Raji (cell line): ENCODE data around the gene FCRL6.

Experiments used
- POLR2A ChIP-seq: IDR thresholded peaks from 2 replicates; pipeline ENCODE4 v1.6.1; 2011; ENCODE audit warnings: low read depth, low read length, control low read depth; ENCODE audit not compliant: insufficient read depth

Gene FCRL6

GRCh38 chr1:159802111-159802510, at the start of gene FCRL6:
TSS of gene FCRL6 (plus strand) at chr1:159802360. CDS start at chr1:159802425, 65 bp downstream.
- TF ChIP-seq POLR2A, result no peak

GRCh38 chr1:159753386-159753785, 48.8 kb upstream of the FCRL6 start:
- TF ChIP-seq POLR2A, result no peak

GRCh38 chr1:159755451-159756007, 46.6 kb upstream of the FCRL6 start:
- no peak for TF ChIP-seq POLR2A

GRCh38 chr1:159756397-159756796, 45.8 kb upstream of the FCRL6 start:
- TF ChIP-seq POLR2A, result no peak

- TF ChIP-seq POLR2A, result no peak
These were observed 38.5 kb upstream of the FCRL6 start for GRCh38 chr1:159763686-159764085.

- TF ChIP-seq POLR2A, result no peak
These were observed 36.4 kb upstream of the FCRL6 start for GRCh38 chr1:159765806-159766205.

GRCh38 chr1:159771127-159771895, 30.8 kb upstream of the FCRL6 start:
- TF ChIP-seq POLR2A, result no peak

GRCh38 chr1:159774465-159774864, 27.7 kb upstream of the FCRL6 start:
- no peak for TF ChIP-seq POLR2A

GRCh38 chr1:159775716-159776115, 26.4 kb upstream of the FCRL6 start:
- no peak for TF ChIP-seq POLR2A

GRCh38 chr1:159778266-159778665, 23.9 kb upstream of the FCRL6 start:
- no peak for TF ChIP-seq POLR2A

- no peak for TF ChIP-seq POLR2A
These were observed 22.7 kb upstream of the FCRL6 start for GRCh38 chr1:159779403-159779851.

GRCh38 chr1:159780583-159781582, 21.3 kb upstream of the FCRL6 start, which contains the start of gene DUSP23:
TSS of gene DUSP23 (plus strand) at chr1:159780962. CDS start at chr1:159781101, 139 bp downstream.
- TF ChIP-seq POLR2A, result no peak

- no peak for TF ChIP-seq POLR2A
These were observed 20.2 kb upstream of the FCRL6 start for GRCh38 chr1:159781992-159782391.

GRCh38 chr1:159783724-159784123, 18.4 kb upstream of the FCRL6 start:
- TF ChIP-seq POLR2A, result no peak

- TF ChIP-seq POLR2A, result no peak
These were observed 15.7 kb upstream of the FCRL6 start for GRCh38 chr1:159786465-159786864.

- no peak for TF ChIP-seq POLR2A
These were observed 15.2 kb upstream of the FCRL6 start for GRCh38 chr1:159786966-159787365.
